Mesendoderm (in vitro differentiated cells): Measurements from ENCODE around the gene CYP26B1.

Experiments used
- DNase-seq: peaks from one replicate; pipeline ENCODE4 v3.0.0; 2013
- H2AK5ac ChIP-seq: 2 replicates; pipeline ENCODE4 v1.6.1; 2013; ENCODE audit warnings: low read length, inconsistent platforms
- H2BK120ac ChIP-seq: 2 replicates; pipeline ENCODE4 v1.6.1; 2013; ENCODE audit warnings: low read depth, mild to moderate bottlenecking, low read length, moderate library complexity, mixed read lengths
- H2BK15ac ChIP-seq: replicated peaks from 2 replicates; pipeline ENCODE4 v1.6.1; 2013; ENCODE audit warnings: low read depth, mild to moderate bottlenecking, moderate library complexity
- H2BK5ac ChIP-seq: 2 replicates; pipeline ENCODE4 v1.6.1; 2013; ENCODE audit warnings: low read length, inconsistent platforms
- H3K18ac ChIP-seq: 2 replicates; pipeline ENCODE4 v1.6.1; 2013; ENCODE audit warnings: mild to moderate bottlenecking, low read length, mixed read lengths
- H3K23ac ChIP-seq: one replicate; pipeline ENCODE4 v1.6.1; 2013; ENCODE audit warnings: low read length
- H3K27ac ChIP-seq: 2 replicates; pipeline ENCODE4 v1.5.1; 2013; ENCODE audit warnings: low read depth, mild to moderate bottlenecking, inconsistent platforms, low read length, moderate library complexity
- H3K27me3 ChIP-seq: 2 replicates; pipeline ENCODE4 v1.6.1; 2013; ENCODE audit warnings: low read length, control low read depth, mild to moderate bottlenecking, inconsistent platforms; ENCODE audit not compliant: insufficient read depth, poor library complexity
- H3K36me3 ChIP-seq: 2 replicates; pipeline ENCODE4 v1.6.1; 2013; ENCODE audit warnings: low read length, inconsistent platforms; ENCODE audit not compliant: control insufficient read depth, insufficient read depth
- H3K4ac ChIP-seq: one replicate; pipeline ENCODE4 v1.6.1; 2013; ENCODE audit warnings: low read depth, mild to moderate bottlenecking, low read length, moderate library complexity
- H3K4me1 ChIP-seq: 2 replicates; pipeline ENCODE4 v1.6.1; 2013; ENCODE audit warnings: low read depth, low read length, inconsistent platforms; ENCODE audit not compliant: control insufficient read depth
- H3K4me2 ChIP-seq: 2 replicates; pipeline ENCODE4 v1.6.1; 2013; ENCODE audit warnings: low read length
- H3K4me3 ChIP-seq: 2 replicates; pipeline ENCODE4 v1.5.1; 2013; ENCODE audit warnings: mild to moderate bottlenecking, low read length
- H3K56ac ChIP-seq: one replicate; pipeline ENCODE4 v1.6.1; 2013; ENCODE audit warnings: low read length
- H3K79me1 ChIP-seq: 2 replicates; pipeline ENCODE4 v1.6.1; 2013; ENCODE audit warnings: low read length, inconsistent platforms
- H3K79me2 ChIP-seq: 2 replicates; pipeline ENCODE4 v1.6.1; 2013; ENCODE audit warnings: mild to moderate bottlenecking, low read length; ENCODE audit not compliant: control insufficient read depth, insufficient read depth
- H3K9ac ChIP-seq: 2 replicates; pipeline ENCODE4 v1.6.1; 2013; ENCODE audit warnings: low read length, inconsistent platforms
- H4K5ac ChIP-seq: one replicate; pipeline ENCODE4 v1.6.1; 2013; ENCODE audit warnings: low read length
- H4K8ac ChIP-seq: one replicate; pipeline ENCODE4 v1.6.1; 2013; ENCODE audit warnings: low read depth, mild to moderate bottlenecking, control low read depth, low read length, moderate library complexity
- WGBS: extraction: QIAGEN DNeasy Blood & Tissue Kit; methylation state at CpG from one replicate; pipeline ENCODE4 v1.1.7; 2013; ENCODE audit warnings: low lambda C conversion rate, missing lambda C conversion rate; ENCODE audit not compliant: insufficient coverage; ENCODE audit errors: extremely low coverage; 5-methylcytosine and 5-hydroxymethylcytosine counted together

The CYP26B1 gene

DNA sequence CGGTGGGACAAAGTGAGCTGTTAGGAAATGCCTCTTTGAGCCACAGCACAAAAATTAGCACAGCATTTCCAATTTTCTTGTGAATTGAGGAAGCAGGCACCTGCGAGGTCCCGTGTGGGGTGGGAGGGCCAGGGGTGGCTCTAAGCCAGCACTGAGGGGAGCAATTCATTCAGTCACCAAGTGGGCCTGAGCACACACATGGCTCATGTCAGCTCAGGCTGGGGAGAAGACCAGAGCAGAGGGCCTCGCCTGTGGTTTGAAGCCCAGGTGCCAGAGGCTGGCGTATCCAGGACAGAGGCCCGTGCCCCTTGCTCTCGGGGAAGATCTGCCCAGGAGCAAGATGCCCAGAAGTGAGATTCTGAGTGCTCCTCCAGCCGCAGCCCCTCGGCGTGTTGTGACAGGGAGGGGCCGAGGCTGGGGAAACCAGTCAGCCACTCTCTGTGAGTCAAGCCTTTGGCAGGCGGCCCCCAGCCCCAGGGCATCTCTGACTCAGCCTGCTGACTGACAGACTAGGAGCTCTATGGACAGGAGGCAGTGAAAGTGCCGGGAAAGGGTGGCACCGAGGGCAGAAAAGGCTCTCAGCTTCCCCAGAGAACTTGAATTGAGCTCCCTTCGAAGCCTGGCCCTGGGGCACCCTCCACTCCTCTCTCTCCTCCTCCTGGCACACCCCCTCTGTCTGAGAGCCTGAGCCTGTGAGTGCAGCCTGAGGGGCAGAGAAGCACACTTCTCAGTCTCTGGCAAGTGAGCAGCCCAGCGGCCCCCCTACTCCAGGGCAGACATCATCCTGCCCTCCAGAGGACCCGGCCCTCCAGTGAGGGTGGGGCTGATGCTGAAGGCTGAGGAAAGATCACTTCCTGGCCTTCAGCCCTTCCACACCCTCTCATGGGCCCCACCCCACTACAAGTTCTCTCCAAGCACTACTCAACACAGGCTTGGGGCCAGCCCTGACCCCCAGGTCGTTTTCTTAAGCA lies 32.3 kb downstream of the CYP26B1 start:
- H3K79me2 ChIP-seq = no peaks in the 10 kb centered on the region
- WGBS = no CpG with 5 or more reads among the region's 18 CpGs
- no peak overlapping the region for H4K8ac ChIP-seq
- no peaks in the 10 kb centered on the region for H3K36me3 ChIP-seq
- H3K9ac ChIP-seq = no peak overlapping the region
- H3K4me2 ChIP-seq = no peak overlapping the region
- H3K4me1 ChIP-seq = no peaks in the 10 kb centered on the region
- no peak overlapping the region for H2AK5ac ChIP-seq
- peak overlapping the region; percentile 25 for H3K56ac ChIP-seq
- H4K5ac ChIP-seq = no peak overlapping the region
- no peaks in the 10 kb centered on the region for H3K27me3 ChIP-seq
- no peak overlapping the region for H2BK120ac ChIP-seq
- H2BK15ac ChIP-seq = no peak overlapping the region
- no peaks in the 10 kb centered on the region for H3K79me1 ChIP-seq
- no peak overlapping the region for H2BK5ac ChIP-seq
- H3K23ac ChIP-seq = no peak overlapping the region
- H3K27ac ChIP-seq = no peak overlapping the region
- no peak overlapping the region for H3K4me3 ChIP-seq
- H3K18ac ChIP-seq = no peak overlapping the region
- H3K4ac ChIP-seq = no peak overlapping the region
- DNase-seq = peak; percentile 94

- H2BK15ac ChIP-seq = no peak overlapping the region
- H3K79me2 ChIP-seq = no peaks in the 10 kb centered on the region
- no peak overlapping the region for H3K9ac ChIP-seq
- H3K4me3 ChIP-seq = no peak overlapping the region
- H3K27ac ChIP-seq = no peak overlapping the region
- H3K4me1 ChIP-seq = no peaks in the 10 kb centered on the region
- H3K79me1 ChIP-seq = no peaks in the 10 kb centered on the region
- no peak overlapping the region for H2AK5ac ChIP-seq
- H3K4ac ChIP-seq = no peak overlapping the region
- WGBS = no CpG with 5 or more reads among the region's 11 CpGs
- H3K18ac ChIP-seq = no peak overlapping the region
- no peaks in the 10 kb centered on the region for H3K27me3 ChIP-seq
- no peak overlapping the region for H2BK5ac ChIP-seq
- DNase-seq = peak; percentile 30
- no peak overlapping the region for H4K5ac ChIP-seq
- H3K56ac ChIP-seq = no peak overlapping the region
- no peak overlapping the region for H3K23ac ChIP-seq
- no peak overlapping the region for H4K8ac ChIP-seq
- no peaks in the 10 kb centered on the region for H3K36me3 ChIP-seq
- no peak overlapping the region for H2BK120ac ChIP-seq
- no peak overlapping the region for H3K4me2 ChIP-seq
Measured at GRCh38 chr2:72114693-72115051, 33.0 kb downstream of the CYP26B1 start.

GRCh38 chr2:72113847-72114692 lies 33.6 kb downstream of the CYP26B1 start:
- no peak overlapping the region for H3K23ac ChIP-seq
- no peaks in the 10 kb centered on the region for H3K27me3 ChIP-seq
- no peaks in the 10 kb centered on the region for H3K36me3 ChIP-seq
- H2AK5ac ChIP-seq = no peak overlapping the region
- no peak overlapping the region for H4K5ac ChIP-seq
- H3K4me1 ChIP-seq = no peaks in the 10 kb centered on the region
- no peak overlapping the region for H4K8ac ChIP-seq
- H2BK15ac ChIP-seq = no peak overlapping the region
- H3K56ac ChIP-seq = no peak overlapping the region
- H3K27ac ChIP-seq = no peak overlapping the region
- H3K4ac ChIP-seq = no peak overlapping the region
- H3K4me3 ChIP-seq = no peak overlapping the region
- no peaks in the 10 kb centered on the region for H3K79me2 ChIP-seq
- H2BK120ac ChIP-seq = no peak overlapping the region
- H3K9ac ChIP-seq = no peak overlapping the region
- WGBS = no CpG with 5 or more reads among the region's 15 CpGs
- H2BK5ac ChIP-seq = no peak overlapping the region
- H3K4me2 ChIP-seq = no peak overlapping the region
- H3K79me1 ChIP-seq = no peaks in the 10 kb centered on the region
- no peak for DNase-seq
- H3K18ac ChIP-seq = no peak overlapping the region

DNA sequence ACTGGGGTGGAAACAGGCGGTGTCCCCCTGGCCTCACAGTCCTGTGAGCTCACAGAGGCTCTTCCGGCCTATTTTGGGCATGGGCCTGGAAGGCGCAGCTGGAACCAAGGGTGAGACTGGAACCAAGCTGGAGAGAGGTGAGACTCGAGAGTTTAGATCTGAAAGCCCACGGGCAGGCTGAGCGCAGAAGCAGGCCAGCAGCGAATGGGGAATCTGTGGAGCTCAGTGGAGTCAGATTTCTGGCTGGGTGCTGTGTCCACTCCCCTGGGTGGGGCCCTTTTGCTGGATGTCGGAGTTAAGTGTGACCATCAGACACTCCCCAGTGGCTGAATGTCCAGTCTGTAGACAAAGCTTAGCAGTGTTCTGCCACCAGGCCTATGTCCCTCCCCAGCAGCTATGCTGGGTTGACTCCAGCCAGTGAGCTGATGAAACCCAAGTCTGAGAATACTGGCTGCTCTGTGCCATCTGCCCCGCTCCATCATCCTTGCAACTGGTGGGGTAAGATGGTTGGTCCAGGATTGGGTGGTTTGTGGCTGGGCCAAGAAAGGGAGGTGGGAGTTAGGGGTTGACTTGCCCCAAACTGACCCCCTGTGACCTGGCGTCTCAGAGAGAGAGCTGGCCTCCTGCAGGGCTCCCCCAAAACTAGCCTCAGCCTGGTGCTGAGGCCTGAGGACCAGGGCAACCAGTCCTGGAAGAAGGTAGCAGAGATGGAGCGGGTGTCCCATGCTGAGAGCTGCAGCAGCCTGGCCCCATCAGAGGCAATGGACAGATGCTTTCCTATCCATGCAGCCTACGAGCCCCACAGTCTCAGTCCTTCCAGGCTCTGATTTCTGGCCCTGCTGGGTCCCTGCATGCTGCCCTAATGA lies 34.4 kb downstream of the CYP26B1 start:
- H4K8ac ChIP-seq = no peak overlapping the region
- H3K27ac ChIP-seq = no peak overlapping the region
- no peak overlapping the region for H3K23ac ChIP-seq
- H3K4me1 ChIP-seq = no peaks in the 10 kb centered on the region
- no peak overlapping the region for H2BK15ac ChIP-seq
- no peak overlapping the region for H2AK5ac ChIP-seq
- no peak overlapping the region for H4K5ac ChIP-seq
- no peak overlapping the region for H3K56ac ChIP-seq
- H3K36me3 ChIP-seq = no peaks in the 10 kb centered on the region
- H3K27me3 ChIP-seq = no peaks in the 10 kb centered on the region
- no peak overlapping the region for H3K4me3 ChIP-seq
- no peak for DNase-seq
- H2BK5ac ChIP-seq = no peak overlapping the region
- H3K9ac ChIP-seq = no peak overlapping the region
- H3K4ac ChIP-seq = no peak overlapping the region
- WGBS = no CpG with 5 or more reads among the region's 12 CpGs
- no peak overlapping the region for H2BK120ac ChIP-seq
- no peak overlapping the region for H3K4me2 ChIP-seq
- no peaks in the 10 kb centered on the region for H3K79me2 ChIP-seq
- no peaks in the 10 kb centered on the region for H3K79me1 ChIP-seq
- no peak overlapping the region for H3K18ac ChIP-seq

GRCh38 chr2:72112401-72112800 lies 35.3 kb downstream of the CYP26B1 start:
- DNase-seq = no peak
- no peak overlapping the region for H2BK120ac ChIP-seq
- no peak overlapping the region for H3K4me3 ChIP-seq
- no peak overlapping the region for H3K56ac ChIP-seq
- H2BK15ac ChIP-seq = no peak overlapping the region
- no peak overlapping the region for H3K18ac ChIP-seq
- no peaks in the 10 kb centered on the region for H3K79me2 ChIP-seq
- H3K4ac ChIP-seq = no peak overlapping the region
- H3K9ac ChIP-seq = no peak overlapping the region
- H3K27ac ChIP-seq = no peak overlapping the region
- H2BK5ac ChIP-seq = no peak overlapping the region
- H4K5ac ChIP-seq = no peak overlapping the region
- no peaks in the 10 kb centered on the region for H3K27me3 ChIP-seq
- H4K8ac ChIP-seq = no peak overlapping the region
- H3K79me1 ChIP-seq = no peaks in the 10 kb centered on the region
- H3K36me3 ChIP-seq = no peaks in the 10 kb centered on the region
- H2AK5ac ChIP-seq = no peak overlapping the region
- H3K23ac ChIP-seq = no peak overlapping the region
- no peak overlapping the region for H3K4me2 ChIP-seq
- H3K4me1 ChIP-seq = no peaks in the 10 kb centered on the region
- WGBS = no CpG with 5 or more reads among the region's 6 CpGs
